NCI-H2171 treated with DMSO at 0.1 percent for 48 hours (cell line): ENCODE data around the gene SALL3.

Experiments
- DNase-seq: peaks from one replicate; lab custom pipeline; 2025; lab: John Stamatoyannopoulos, UW

The SALL3 gene

DNA sequence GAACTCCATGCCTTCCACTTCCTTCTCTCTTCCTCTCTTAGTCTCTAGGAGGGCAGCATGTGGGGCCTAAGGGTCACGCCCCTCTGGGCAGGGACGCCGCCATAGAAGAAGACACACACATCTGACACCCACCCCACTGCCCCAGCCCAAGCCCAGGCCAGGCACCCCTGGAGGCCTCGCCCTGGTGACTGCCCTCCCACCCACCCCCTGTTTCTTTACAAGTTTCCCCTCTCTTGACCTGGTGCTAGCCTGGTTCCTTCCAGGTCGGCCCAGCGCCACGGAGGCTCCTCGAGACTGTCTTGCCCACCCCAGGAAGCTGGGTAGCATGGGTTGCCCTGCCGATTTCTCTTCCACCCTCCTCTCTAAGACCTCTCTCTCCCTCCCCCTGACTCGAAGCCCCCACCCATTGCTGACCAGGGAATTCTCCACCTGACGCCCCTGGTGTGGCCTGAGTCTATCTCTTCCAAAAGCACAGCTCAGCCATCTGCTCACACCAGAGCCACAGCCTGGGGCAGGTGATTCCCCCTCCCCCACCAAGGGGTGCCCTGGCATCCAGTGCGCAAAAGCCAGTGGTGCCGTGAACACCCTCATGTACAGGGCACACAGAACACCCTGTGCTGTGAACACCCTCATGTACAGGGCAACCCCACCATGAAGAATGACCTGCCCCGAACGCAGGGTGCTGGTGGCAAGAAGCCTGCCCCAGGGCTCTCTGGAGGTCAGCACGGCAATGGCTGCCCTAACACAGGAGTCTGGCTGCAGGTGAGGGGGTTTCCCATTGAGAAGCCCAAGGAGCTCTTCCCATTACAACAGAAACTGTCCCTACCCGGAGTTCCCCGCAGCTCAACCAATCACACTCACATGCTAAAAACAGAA lies 13.5 kb upstream of the SALL3 start:
- no peak for DNase-seq

GRCh38 chr18:78966793-78967106 lies 12.9 kb upstream of the SALL3 start:
- DNase-seq, result no peak

DNA sequence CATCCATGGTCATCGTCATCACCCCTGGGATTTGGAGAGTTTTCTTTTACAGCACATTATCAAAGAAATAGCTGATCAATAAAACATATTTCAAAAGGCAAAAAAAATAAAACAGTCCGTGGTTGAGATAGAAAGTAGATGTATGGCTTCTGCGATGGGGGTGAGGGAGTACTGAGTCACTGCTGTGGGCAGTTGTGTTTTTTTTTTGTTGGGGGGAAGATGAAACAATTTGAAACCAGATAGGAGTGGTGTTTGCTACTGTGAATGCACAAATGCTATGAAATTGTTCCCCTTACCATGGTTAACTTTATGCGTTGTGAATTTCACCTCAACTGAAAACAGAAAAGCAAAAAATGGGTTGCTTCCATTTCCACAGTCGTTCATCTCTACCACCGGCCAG lies 11.9 kb upstream of the SALL3 start:
- no peak for DNase-seq

GRCh38 chr18:78969574-78970315 lies 9.9 kb upstream of the SALL3 start:
- no peak for DNase-seq

- DNase-seq, result no peak
Measured at GRCh38 chr18:78970774-78971333, 8.8 kb upstream of the SALL3 start.

DNA sequence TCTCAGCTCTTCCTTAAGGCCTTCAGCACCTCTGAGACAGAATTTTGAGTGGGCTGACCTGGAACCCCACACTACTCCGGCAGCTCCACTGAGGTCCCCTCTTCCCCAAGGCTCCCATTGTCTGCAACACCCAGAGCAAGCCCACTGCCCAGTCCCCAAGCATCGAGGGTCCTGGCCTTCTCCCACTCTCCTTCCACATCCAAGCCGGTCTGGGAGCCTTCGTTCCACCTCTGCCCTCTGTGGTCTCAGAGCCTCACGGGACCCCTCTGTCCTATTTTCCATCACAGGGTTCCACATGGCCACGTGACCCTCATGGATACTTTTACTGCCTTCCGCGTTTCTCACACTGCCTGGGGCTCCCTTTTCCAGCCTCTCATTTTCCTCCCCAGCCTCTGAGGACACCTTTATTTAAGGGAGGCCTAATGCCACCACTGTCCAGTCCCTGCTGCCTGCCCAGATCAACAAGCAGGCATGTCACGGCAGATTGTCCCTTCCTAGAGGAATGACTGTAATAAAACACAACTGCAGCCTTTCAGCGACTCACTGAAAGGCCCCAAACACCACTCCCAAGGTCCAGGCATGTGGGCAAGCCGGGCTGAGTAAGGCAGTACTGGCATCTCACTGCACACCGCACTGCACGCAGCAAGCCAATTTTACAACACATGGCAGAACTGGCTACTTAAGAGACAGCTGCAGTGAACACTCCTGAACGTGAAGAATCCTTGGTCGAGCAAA lies 7.9 kb upstream of the SALL3 start:
- DNase-seq, result no peak

- no peak for DNase-seq
Measured at GRCh38 chr18:78972385-78972918, 7.2 kb upstream of the SALL3 start.

GRCh38 chr18:78972930-78973331 lies 6.7 kb upstream of the SALL3 start:
- DNase-seq, result no peak

- DNase-seq, result no peak
Measured at GRCh38 chr18:78973357-78974083, 6.1 kb upstream of the SALL3 start.

- no peak for DNase-seq
Measured at GRCh38 chr18:78974115-78974761, 5.4 kb upstream of the SALL3 start.

GRCh38 chr18:78975292-78975691 lies 4.3 kb upstream of the SALL3 start:
- no peak for DNase-seq

DNA sequence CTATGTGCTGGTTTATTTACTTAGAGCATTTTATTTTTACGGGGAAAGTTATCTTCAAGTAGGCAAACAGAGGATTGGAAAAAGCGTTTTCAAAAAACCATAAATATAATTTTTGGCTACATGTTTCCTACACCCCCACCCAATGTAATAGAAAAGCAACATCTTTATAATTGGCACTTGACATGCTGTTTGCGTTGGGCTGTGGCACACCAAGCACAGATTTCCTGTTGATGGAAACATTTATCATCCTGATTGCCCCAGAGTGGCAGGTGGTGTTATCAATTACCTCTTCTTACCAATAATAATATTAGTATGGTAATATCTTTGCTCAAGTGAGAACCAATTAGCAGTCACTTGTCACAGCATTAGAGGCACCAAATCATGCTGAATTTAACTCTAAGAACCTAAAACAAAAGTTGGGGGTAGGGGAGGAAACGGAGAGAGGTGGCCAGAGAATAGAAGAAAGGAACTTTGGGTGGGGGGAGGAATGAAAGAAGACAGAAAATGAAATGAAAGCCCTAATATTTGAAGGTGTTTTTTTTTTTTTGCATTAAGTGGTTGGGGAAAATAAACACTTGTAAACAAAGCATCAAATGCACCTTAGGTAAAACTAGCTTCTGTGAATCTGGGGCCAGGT lies 3.8 kb upstream of the SALL3 start:
- DNase-seq, result no peak

DNA sequence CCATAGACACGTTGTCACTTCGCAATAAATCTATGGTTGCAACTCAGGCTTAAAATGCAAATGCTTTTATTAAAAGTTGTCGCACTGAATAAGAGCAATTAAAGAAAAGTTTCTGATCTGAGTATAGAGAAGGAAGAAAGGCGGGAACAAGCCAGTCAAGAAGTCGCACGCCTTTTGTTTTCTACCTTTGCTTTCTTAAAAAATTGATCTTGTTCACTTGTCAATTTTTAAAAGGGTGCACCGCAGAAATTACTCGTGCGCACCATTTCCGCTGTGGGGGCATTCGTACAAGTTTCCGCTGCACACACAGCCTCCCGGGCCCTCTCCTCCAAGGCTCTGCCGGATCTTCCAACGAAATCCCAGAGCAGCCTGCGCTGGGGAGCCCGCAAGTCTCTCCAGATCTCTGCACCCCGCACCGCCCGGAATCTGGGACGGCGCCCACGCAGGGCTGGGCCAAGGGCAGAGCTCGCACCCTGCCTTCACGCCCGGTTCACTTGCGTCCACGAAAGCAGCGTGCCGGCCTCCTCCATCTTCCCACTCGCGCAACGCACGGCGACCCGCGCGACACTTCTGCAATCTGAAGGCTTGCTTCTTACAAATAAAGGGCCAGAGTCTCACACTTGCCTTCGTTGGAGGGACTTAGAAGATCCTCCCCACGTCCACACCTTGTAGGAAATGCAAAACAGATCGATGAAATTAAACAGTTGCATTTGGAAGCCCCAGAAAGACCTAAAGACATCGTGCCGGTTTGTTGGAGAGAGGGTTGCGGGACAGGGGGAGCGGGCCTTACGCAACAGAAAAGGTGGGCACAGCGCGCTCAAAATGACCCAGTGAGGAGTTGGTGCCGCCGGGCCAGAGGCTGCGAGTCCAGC lies 2.6 kb upstream of the SALL3 start:
- DNase-seq, result no peak

- DNase-seq, result no peak
Measured at GRCh38 chr18:78977637-78978348, 1.8 kb upstream of the SALL3 start.

DNA sequence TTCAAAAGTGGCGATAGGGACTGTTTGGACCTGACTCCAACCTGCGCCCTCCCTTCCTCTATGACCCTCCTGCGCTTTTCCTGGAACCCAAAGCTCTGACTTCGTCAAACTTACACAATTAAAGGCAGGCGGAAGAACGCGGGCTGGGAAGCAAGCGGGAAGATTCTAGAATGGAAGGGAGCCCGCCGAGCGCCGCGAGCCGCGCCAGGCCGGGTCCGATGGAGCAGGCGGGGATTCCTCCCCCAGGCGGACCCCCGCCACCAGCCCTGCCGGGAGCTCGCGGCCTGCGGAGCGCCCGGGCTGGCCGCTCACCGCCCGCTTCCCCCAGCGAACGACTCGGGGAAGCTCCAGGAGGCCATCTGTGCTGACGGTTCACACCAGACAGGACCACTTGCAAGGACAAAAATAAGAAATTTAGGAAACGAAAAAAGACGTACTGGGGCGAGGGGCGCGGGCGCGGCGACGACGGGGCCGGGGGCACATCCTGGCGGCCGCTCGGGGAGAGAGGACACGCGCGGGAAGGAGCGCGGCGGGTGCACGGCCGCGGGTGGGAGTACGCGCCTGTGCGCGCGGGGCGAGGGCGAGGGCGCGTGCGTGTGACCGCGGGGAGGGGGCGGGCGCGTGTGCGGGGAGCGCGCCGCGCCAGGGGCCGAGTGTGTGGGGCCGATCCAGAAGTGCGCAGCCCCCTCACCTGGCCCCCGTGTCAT lies 1.1 kb upstream of the SALL3 start:
- no peak for DNase-seq

GRCh38 chr18:78979056-78979729 lies 425 bp upstream of the SALL3 start:
- DNase-seq, result no peak

GRCh38 chr18:78980279-78980771 lies 707 bp downstream of the SALL3 start:
- DNase-seq, result no peak
